ENCODE measurements around the gene HMX2. TPM values are rescaled to one million over a fixed set of nuclear protein-coding genes. Genes with fewer than 3 reads are reported as not detected.

HMX2 gene
- total and polyA plus RNA-seq, 2 of the 8 experiments (the other 6 are each of a cell fraction or from before 2014, with no cell fraction given) = 2.0 to 2.7 TPM

DNA sequence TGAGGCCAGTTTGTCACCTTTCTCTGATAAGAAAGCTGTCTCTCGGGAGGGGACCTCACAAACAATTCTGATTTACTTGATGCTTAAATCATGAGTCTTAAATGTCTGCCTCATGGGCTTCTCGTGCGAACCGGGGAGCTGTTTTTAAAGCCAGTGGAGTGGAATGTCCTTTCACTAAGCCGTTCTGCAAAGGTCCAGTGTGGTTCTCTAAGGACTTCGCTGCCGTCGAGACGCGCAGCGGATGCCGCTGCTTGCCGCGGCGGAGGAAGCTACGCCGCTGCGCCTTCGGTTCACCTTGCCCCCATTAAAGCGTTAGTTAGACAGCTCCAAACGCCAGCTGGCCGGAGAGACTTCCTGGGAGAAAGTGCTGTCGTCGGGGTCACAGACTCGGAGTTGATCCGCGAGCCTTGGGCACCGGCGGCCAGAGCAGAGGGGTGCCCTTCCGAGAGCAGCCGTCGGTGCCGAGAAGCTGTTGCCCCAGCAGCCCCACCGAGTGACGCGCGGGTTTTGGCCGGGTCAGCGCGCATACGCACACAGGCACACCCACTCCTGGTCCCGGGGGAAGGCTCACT is 13.5 kb upstream of the HMX2 start:
- Histone ChIP-seq H2AFZ (ENCODE audit: low read length) (no peak overlapping the region), H2BK12ac (ENCODE audit: low read depth, low read length) (peak overlapping the region; percentile 53; the same call in 1 of the 2 replicates), H3K14ac (ENCODE audit: insufficient read length) (no peak overlapping the region), H3K36me3 (ENCODE audit: control insufficient read depth in 2 of 4, insufficient read depth in 4 of 4, low read length in 3 of 4) (no peaks in the 10 kb centered on the region; a peak in 1 of 8 replicates), H3K4ac (replicated peaks; ENCODE audit: insufficient read length, low read depth, low read length) (no peak overlapping the region), H3K9ac (replicated peaks in 1 of 4; ENCODE audit: extremely low read depth in 1 of 4, low read depth in 3 of 4, low read length in 3 of 4) (no peak overlapping the region), H3K27ac (ENCODE audit: low read depth, low read length) (no peak overlapping the region), H2BK120ac (replicated peaks; ENCODE audit: low read depth, low read length) (no peak overlapping the region), H3K27me3 (replicated peaks in 1 of 4; ENCODE audit: control insufficient read depth in 3 of 4, extremely low read depth in 1 of 4, insufficient read depth in 3 of 4, low read length in 3 of 4) (peaks cover 59 to 91% (median 80%) of the 10 kb centered on the region in 4 experiments), H3K23me2 (ENCODE audit: low read depth, low read length) (peaks cover 21% of the 10 kb centered on the region; the same call in 1 of the 2 replicates), H3K79me2 (ENCODE audit: control insufficient read depth in 1 of 2, insufficient read depth in 2 of 2, low read length in 2 of 2) (no peaks in the 10 kb centered on the region), H3K4me1 (replicated peaks in 1 of 4; ENCODE audit: control insufficient read depth in 3 of 4, insufficient read depth in 4 of 4, low read length in 3 of 4) (peaks cover 7 to 39% (median 22%) of the 10 kb centered on the region in 4 experiments), H3K9me3 (ENCODE audit: insufficient read depth in 2 of 2, low read depth in 1 of 2, low read length in 1 of 2) (no peaks in the 10 kb centered on the region), H3K18ac (ENCODE audit: extremely low read depth, low read length) (peak overlapping the region; percentile 17; the same call in 1 of the 2 replicates), H2BK15ac (ENCODE audit: low read length) (no peak overlapping the region), H3K23ac (ENCODE audit: insufficient read length) (no peak overlapping the region), H4K5ac (ENCODE audit: insufficient read length, low read depth, low read length) (no peak overlapping the region), H2BK20ac (ENCODE audit: low read length) (0 out of 2 replicates have a peak overlapping the region, but pooled peaks have one; percentile 54), H2AK5ac (ENCODE audit: low read depth, low read length) (no peak overlapping the region), H4K91ac (replicated peaks; ENCODE audit: insufficient read length, low read length) (no peak overlapping the region), H3K4me2 (ENCODE audit: insufficient read depth in 1 of 2, low read depth in 2 of 2, low read length in 2 of 2) (peak overlapping the region; percentile 48 to 95), H3K79me1 (ENCODE audit: low read depth, low read length) (no peaks in the 10 kb centered on the region), H4K20me1 (replicated peaks in 1 of 2; ENCODE audit: control insufficient read depth in 1 of 2, insufficient read depth in 2 of 2, low read length in 2 of 2) (peaks cover 0 to 11% of the 10 kb centered on the region in 2 experiments), H4K8ac (ENCODE audit: extremely low read depth, insufficient read depth, low read length) (no peak overlapping the region), H3K4me3 (ENCODE audit: extremely low read depth in 1 of 4, insufficient read depth in 2 of 4, low read depth in 3 of 4, low read length in 4 of 4) (peak overlapping the region; percentile 16 to 59 (median 52); a peak in 7 of 8 replicates), H2BK5ac (ENCODE audit: low read depth, low read length) (no peak overlapping the region; the same call in 1 of the 2 replicates), H3K56ac (replicated peaks; ENCODE audit: insufficient read length, low read depth, low read length) (no peak overlapping the region)
- 4% methylated on average over 42 of the region's 42 CpGs; no CpG with 5 or more reads in 1 of the 2 experiments for WGBS, 2 experiments (ENCODE audit: extremely low coverage in 1 of 2, insufficient coverage in 1 of 2, insufficient read length in 1 of 2, insufficient replicate concordance in 2 of 2, low coverage in 1 of 2, low lambda C conversion rate in 2 of 2, missing lambda C conversion rate in 1 of 2)
- no peak for FAIRE-seq
- POLR2A ChIA-PET (ENCODE audit: partially characterized antibody) = interaction anchor here (2.2 to 2.8 kb wide), 3 partner anchors 11 to 16 kb away, joined by 5 to 35 read pairs (median 31); partner anchors contain the start of gene HMX2
- peak in 1 of 2 experiments; percentile 64 for DNase-seq (ENCODE audit: low read depth in 1 of 2, low spot score in 2 of 2)
- CTCF ChIA-PET (ENCODE audit: partially characterized antibody) = interaction anchor here (0.6 to 4.4 kb wide), 12 partner anchors 9 to 428 kb away, joined by 3 to 35 read pairs (median 8); partner anchors contain the start of gene BUB3
- TF ChIP-seq KDM4A (IDR thresholded peaks at IDR 0.05; ENCODE audit: low read depth, low read length, severe bottlenecking) = no peak
- TF ChIP-seq ASH2L (IDR thresholded peaks at IDR 0.05; ENCODE audit: low read length) = no peak
- no peak for TF ChIP-seq SIN3A (conservative IDR thresholded peaks at IDR 0.05 in 1 of 2, IDR thresholded peaks at IDR 0.05 in 1 of 2; ENCODE audit: low read depth in 1 of 2, low read length in 2 of 2)
- TF ChIP-seq ZNF274 (IDR thresholded peaks at IDR 0.05; ENCODE audit: borderline replicate concordance, extremely low read depth, low read length) = no peak
- no peak for TF ChIP-seq BACH1 (IDR thresholded peaks at IDR 0.05; ENCODE audit: low read length)
- TF ChIP-seq, protein P1, sequence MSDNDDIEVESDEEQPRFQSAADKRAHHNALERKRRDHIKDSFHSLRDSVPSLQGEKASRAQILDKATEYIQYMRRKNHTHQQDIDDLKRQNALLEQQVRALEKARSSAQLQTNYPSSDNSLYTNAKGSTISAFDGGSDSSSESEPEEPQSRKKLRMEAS (IDR thresholded peaks at IDR 0.05) = no peak
- TF ChIP-seq BCL11A (IDR thresholded peaks at IDR 0.05; ENCODE audit: low read depth in 2 of 2, low read length in 2 of 2) = no peak
- TF ChIP-seq CEBPB (IDR thresholded peaks at IDR 0.05; ENCODE audit: low read depth, low read length) = no peak
- no peak for TF ChIP-seq KDM1A (IDR thresholded peaks at IDR 0.05; ENCODE audit: borderline replicate concordance, low read length)
- TF ChIP-seq SP2 (IDR thresholded peaks at IDR 0.05; ENCODE audit: low read length) = no peak
- no peak for TF ChIP-seq SIRT6 (IDR thresholded peaks at IDR 0.05; ENCODE audit: low read length)
- TF ChIP-seq POLR2A (IDR thresholded peaks at IDR 0.05; ENCODE audit: control extremely low read depth in 1 of 2, low read depth in 2 of 2, low read length in 2 of 2) = no peak
- no peak for TF ChIP-seq JUN (IDR thresholded peaks at IDR 0.05; ENCODE audit: low read depth, low read length)
- no peak for TF ChIP-seq RFX5 (IDR thresholded peaks at IDR 0.05; ENCODE audit: borderline replicate concordance, low read depth, low read length)
